Lower leg skin (tissue), 4 donors: Measurements from ENCODE around the gene SEMA4A. TPM values are rescaled to one million over a fixed set of nuclear protein-coding genes. Genes with fewer than 3 reads are reported as not detected.

Experiments used
- DNase-seq, 2 donors: peaks; one replicate each; pipeline ENCODE4 v3.0.0-alpha.2; 2019; ENCODE audit warnings: low spot score in 2 of 2
- H3K4me3 ChIP-seq: fragments of 200-600 bp; sonication (generic); 2 replicates; pipeline ENCODE4 v1.5.1; 2017; ENCODE audit warnings: mild to moderate bottlenecking, low read depth; ENCODE audit not compliant: poor library complexity, severe bottlenecking
- CTCF ChIP-seq, 3 donors: fragments of 450-650 bp; IDR thresholded peaks; one replicate each; pipeline ENCODE4 v1.5.1; 2016; ENCODE audit warnings: antibody characterized with exemption in 3 of 3, mild to moderate bottlenecking in 3 of 3, moderate library complexity in 2 of 3
- POLR2A ChIP-seq, 2 donors: fragments of 450-650 bp; IDR thresholded peaks; one replicate each; pipeline ENCODE4 v1.6.1; 2016 to 2017; ENCODE audit warnings: antibody characterized with exemption in 2 of 2, mild to moderate bottlenecking in 1 of 2, moderate library complexity in 1 of 2
- WGBS, 2 donors: methylation state at CpG; one replicate each; pipeline ENCODE4 v1.1.5; 2018; 5-methylcytosine and 5-hydroxymethylcytosine counted together
- intact Hi-C: fragments of 100-400 bp; cut with DNase I; formaldehyde crosslinking; loops from one replicate; pipeline ENCODE4 v1.15.0; 2023; ENCODE audit warnings: low total_unique reads
- total RNA-seq, 4 donors: library from RNA; depleted of rRNA; stranded (reverse); fragments of >200 nt; gene quantifications; one replicate each; pipeline ENCODE4 v1.1.0, GENCODE V29; 2016

The SEMA4A gene
- total RNA-seq, 4 donors from 2014 or later: 30.5 to 45.4 (median 41.4) TPM

- intact Hi-C loops: no loop called here
- 9 to 22% methylated on average over 2 of the region's 2 CpGs for WGBS, 2 donors
- no peak overlapping the region for H3K4me3 ChIP-seq
- DNase-seq: no peak
- TF ChIP-seq POLR2A (IDR thresholded peaks at IDR 0.05) (no peak), CTCF (IDR thresholded peaks at IDR 0.05) (no peak)
Observed at GRCh38 chr1:156217871-156218270, 64.5 kb downstream of the SEMA4A start.

- TF ChIP-seq POLR2A (IDR thresholded peaks at IDR 0.05) (no peak), CTCF (IDR thresholded peaks at IDR 0.05) (no peak)
- 92 to 95% methylated on average over 9 of the region's 9 CpGs for WGBS, 2 donors
- DNase-seq: no peak
- H3K4me3 ChIP-seq: no peak overlapping the region
- intact Hi-C loops: loop anchor here (5.0 kb wide), 2 partner anchors 73 to 128 kb away; no protein-coding TSS in a partner anchor
Observed at GRCh38 chr1:156220226-156220625, 66.8 kb downstream of the SEMA4A start.

GRCh38 chr1:156221986-156222692 is 68.8 kb downstream of the SEMA4A start:
- no peak overlapping the region for H3K4me3 ChIP-seq
- TF ChIP-seq POLR2A (IDR thresholded peaks at IDR 0.05): no peak
- TF ChIP-seq CTCF (IDR thresholded peaks at IDR 0.05): no peak
- WGBS, 2 donors: 89 to 91% methylated on average over 13 of the region's 13 CpGs
- intact Hi-C loops: loop anchor here (5.0 kb wide), 2 partner anchors 75 to 130 kb away; no protein-coding TSS in a partner anchor
- no peak for DNase-seq

GRCh38 chr1:156225677-156226014 is 72.3 kb downstream of the SEMA4A start:
- no peak overlapping the region for H3K4me3 ChIP-seq
- intact Hi-C loops: no loop called here
- WGBS, 2 donors: 4 to 13% methylated on average over 2 of the region's 2 CpGs
- no peak for DNase-seq
- TF ChIP-seq CTCF (IDR thresholded peaks at IDR 0.05) (no peak), POLR2A (IDR thresholded peaks at IDR 0.05) (no peak)

- intact Hi-C loops: no loop called here
- no peak for DNase-seq
- no peak overlapping the region for H3K4me3 ChIP-seq
- TF ChIP-seq CTCF (IDR thresholded peaks at IDR 0.05) (no peak), POLR2A (IDR thresholded peaks at IDR 0.05) (no peak)
- 77 to 88% methylated on average over 2 of the region's 2 CpGs for WGBS, 2 donors
Observed at GRCh38 chr1:156226116-156226538, 72.7 kb downstream of the SEMA4A start.

GRCh38 chr1:156226782-156227181 is 73.4 kb downstream of the SEMA4A start:
- DNase-seq: no peak
- intact Hi-C loops: no loop called here
- 87 to 93% methylated on average over 4 of the region's 4 CpGs for WGBS, 2 donors
- no peak overlapping the region for H3K4me3 ChIP-seq
- TF ChIP-seq POLR2A (IDR thresholded peaks at IDR 0.05) (no peak), CTCF (IDR thresholded peaks at IDR 0.05) (no peak)
